B cell (primary cell): ENCODE results near the gene SMIM12. TPM values are rescaled to one million over a fixed set of nuclear protein-coding genes. Genes with fewer than 3 reads are reported as not detected.

Experiments used
- ATAC-seq: fragments of 200-7000 bp; cut with Tn5 transposase; one replicate; pipeline ENCODE4 v1.10.0; 2021; ENCODE audit warnings: low read depth, mild to moderate bottlenecking, moderate number of reproducible peaks, moderate library complexity
- CTCF ChIA-PET: fragments of 350-600 bp; sonication (Branson Sonifier 250); formaldehyde crosslinking; loops from one replicate; lab custom pipeline; 2021; ENCODE audit warnings: antibody characterized with exemption, inconsistent platforms; lab: Charles Lee
- POLR2A ChIA-PET: fragments of 350-600 bp; sonication (Branson Sonifier 250); formaldehyde crosslinking; loops from one replicate; lab custom pipeline; 2021; ENCODE audit warnings: antibody characterized with exemption; lab: Charles Lee
- DNase-seq: peaks from one replicate; pipeline ENCODE4 v3.0.0; 2013
- H2AFZ ChIP-seq: 2 replicates; pipeline ENCODE4 v1.6.1; 2012; ENCODE audit warnings: mild to moderate bottlenecking, low read depth, low read length; ENCODE audit not compliant: insufficient read depth, poor library complexity, severe bottlenecking
- H3K27ac ChIP-seq, 2 donors: 1 replicate in 1 of 2; 2 replicates in 1 of 2; pipeline ENCODE4 v1.5.1; 2012 to 2013; ENCODE audit warnings: low read length in 2 of 2, mild to moderate bottlenecking in 2 of 2, moderate library complexity in 1 of 2
- H3K27me3 ChIP-seq, 4 experiments: fragments of 200-600 bp in 1 of 4; sonication (generic) in 1 of 4; replicated peaks in 1 of 4; 1 replicate in 2 of 4; 2 replicates in 2 of 4; pipeline versions ENCODE4 v1.6.1 to v1.7.0; 2013 to 2016; ENCODE audit warnings: low read length in 3 of 4, mild to moderate bottlenecking in 2 of 4, mixed read lengths in 1 of 4, moderate library complexity in 1 of 4; ENCODE audit not compliant: insufficient read depth in 4 of 4, control insufficient read depth in 3 of 4; ENCODE audit errors: control extremely low read depth in 1 of 4
- H3K36me3 ChIP-seq, 2 experiments: replicated peaks in 1 of 2; 1 replicate in 1 of 2; 2 replicates in 1 of 2; pipeline versions ENCODE4 v1.6.1 to v1.7.1; 2013; ENCODE audit warnings: low read length in 1 of 2; ENCODE audit not compliant: insufficient read depth in 2 of 2, control insufficient read depth in 1 of 2; ENCODE audit errors: control extremely low read depth in 1 of 2, extremely low read depth in 1 of 2
- H3K4me1 ChIP-seq, 2 donors: fragments of 200-600 bp in 1 of 2; sonication (generic) in 1 of 2; 1 replicate in 1 of 2; 2 replicates in 1 of 2; pipeline versions ENCODE4 v1.5.1 to v1.6.1; 2013 to 2017; ENCODE audit warnings: low read length in 2 of 2; ENCODE audit not compliant: control insufficient read depth in 2 of 2, insufficient read depth in 2 of 2
- H3K4me2 ChIP-seq: replicated peaks from 2 replicates; pipeline ENCODE3; 2012; ENCODE audit warnings: mild to moderate bottlenecking, low read depth, low read length; ENCODE audit not compliant: poor library complexity, severe bottlenecking
- H3K4me3 ChIP-seq, 5 experiments: fragments of 200-600 bp in 1 of 5; sonication (generic) in 1 of 5; 1 replicate in 3 of 5; 2 replicates in 2 of 5; pipeline versions ENCODE4 v1.5.1 to v1.7.0; 2011 to 2016; ENCODE audit warnings: low read length in 4 of 5, mild to moderate bottlenecking in 4 of 5, low read depth in 2 of 5, control low read depth in 1 of 5, moderate library complexity in 1 of 5; ENCODE audit not compliant: insufficient read depth in 1 of 5; ENCODE audit errors: control extremely low read depth in 1 of 5, extremely low read depth in 1 of 5
- H3K79me2 ChIP-seq: fragments of 200-600 bp; sonication (generic); one replicate; pipeline ENCODE4 v1.6.0; 2016; ENCODE audit warnings: low read length; ENCODE audit not compliant: control insufficient read depth, insufficient read depth
- H3K9ac ChIP-seq: fragments of 200-600 bp; sonication (generic); 2 replicates; pipeline ENCODE4 v1.6.1; 2017; ENCODE audit warnings: mild to moderate bottlenecking, low read length, moderate library complexity
- H3K9me3 ChIP-seq, 3 donors: one replicate each; pipeline versions ENCODE4 v1.6.1 to v1.7.1; 2013; ENCODE audit warnings: low read length in 2 of 3; ENCODE audit not compliant: control insufficient read depth in 2 of 3, insufficient read depth in 1 of 3; ENCODE audit errors: control extremely low read depth in 1 of 3
- H4K20me1 ChIP-seq: 2 replicates; pipeline ENCODE4 v1.6.0; 2012; ENCODE audit warnings: mild to moderate bottlenecking, low read length; ENCODE audit not compliant: insufficient read depth, control insufficient read depth, poor library complexity, severe bottlenecking
- H3K27ac Mint-ChIP-seq: one replicate; pipeline ENCODE4 v1.8.0; 2021; ENCODE audit warnings: mixed read lengths
- H3K27me3 Mint-ChIP-seq: one replicate; pipeline ENCODE4 v1.8.0; 2021; ENCODE audit warnings: mixed read lengths
- H3K4me1 Mint-ChIP-seq: one replicate; pipeline ENCODE4 v1.8.0; 2021; ENCODE audit warnings: mixed read lengths
- H3K4me3 Mint-ChIP-seq: one replicate; pipeline ENCODE4 v1.8.0; 2021; ENCODE audit warnings: mixed read lengths
- H3K9me3 Mint-ChIP-seq: one replicate; pipeline ENCODE4 v1.8.0; 2022; ENCODE audit warnings: mixed read lengths; ENCODE audit not compliant: insufficient read depth
- EZH2 ChIP-seq: IDR thresholded peaks from 2 replicates; pipeline ENCODE4 v1.6.1; 2012; ENCODE audit warnings: borderline replicate concordance, low read depth, mild to moderate bottlenecking, moderate library complexity, low read length; ENCODE audit not compliant: insufficient read depth, poor library complexity, severe bottlenecking
- WGBS: methylation state at CpG from one replicate; pipeline ENCODE4 v1.1.5; 2013; ENCODE audit warnings: missing lambda C conversion rate; ENCODE audit not compliant: insufficient coverage; 5-methylcytosine and 5-hydroxymethylcytosine counted together
- intact Hi-C: fragments of 100-400 bp; cut with micrococcal nuclease; formaldehyde crosslinking; loops from one replicate; pipeline ENCODE4 v1.10.0; 2022
- polyA plus RNA-seq: library from polyadenylated mRNA; depleted of rRNA; stranded (reverse); fragments of >200 nt; gene quantifications from 2 replicates; pipeline ENCODE4 v1.2.3, GENCODE V29; 2012
- total RNA-seq, 2 donors: library from RNA; stranded (reverse); fragments of 120-200 nt in 1 of 2; gene quantifications; 1 replicate in 1 of 2; 2 replicates in 1 of 2; pipeline versions ENCODE4 v1.2.3 to v1.2.4, GENCODE V29; 2013 to 2022
- TF ChIP-seq, protein P1 (sequence below): fragments of 200-600 bp; IDR thresholded peaks from one replicate; pipeline ENCODE4 v1.8.0; 2022; ENCODE audit warnings: antibody characterized with exemption, mild to moderate bottlenecking

SMIM12 gene
- total and polyA plus RNA-seq, 2 donors (not counting 1 experiment from before 2014, with no cell fraction given), result 26.2 to 33.1 TPM

DNA sequence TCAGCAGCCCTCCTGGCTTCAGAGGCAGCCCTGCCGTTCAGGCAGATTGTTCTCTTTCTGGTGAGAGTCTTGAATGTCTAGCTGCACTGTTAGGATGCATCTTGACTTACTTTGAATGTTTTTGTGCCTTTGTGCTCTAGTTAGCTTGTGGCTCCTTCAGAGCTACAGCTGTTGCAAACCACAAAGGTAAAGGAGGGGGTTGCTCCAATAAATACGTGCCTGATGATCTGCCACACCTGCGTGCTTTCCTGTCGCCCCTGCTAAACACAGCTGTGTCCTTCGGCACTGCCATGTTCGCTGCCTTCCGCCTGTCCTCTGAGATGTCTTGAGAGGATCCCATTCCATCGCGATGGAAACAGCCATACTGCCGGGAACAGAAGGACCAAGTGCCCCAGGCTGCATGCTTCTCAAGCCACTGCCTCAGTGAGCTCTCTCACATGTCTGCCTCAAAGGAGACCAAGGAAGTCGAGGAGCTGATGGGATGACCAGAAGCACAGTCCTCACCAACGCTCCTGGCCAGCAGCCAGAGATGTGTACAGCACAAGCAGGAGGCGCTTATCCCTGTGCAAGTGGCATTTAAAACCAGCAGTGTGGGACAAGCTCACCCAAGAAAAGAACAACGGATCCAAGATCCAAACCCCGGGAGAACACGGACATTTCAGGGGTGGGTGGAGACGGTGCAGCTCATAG is 12.0 kb upstream of the SMIM12 start:
- intact Hi-C loops, result no loop called here
- Histone ChIP-seq H3K4me2 (no peak overlapping the region), H3K4me1 (peaks cover 6 to 7% of the 10 kb centered on the region in 2 donors), H3K4me3 (no peak overlapping the region), H3K27ac (no peak overlapping the region), H3K79me2 (no peaks in the 10 kb centered on the region), H4K20me1 (no peaks in the 10 kb centered on the region), H3K27me3 (no peaks in the 10 kb centered on the region), H3K9me3 (no peaks in the 10 kb centered on the region), H3K9ac (no peak overlapping the region), H2AFZ (no peak overlapping the region), H3K36me3 (no peaks in the 10 kb centered on the region)
- Mint-ChIP-seq H3K27me3 (peaks cover 28% of the 10 kb centered on the region), H3K9me3 (no peaks in the 10 kb centered on the region), H3K4me1 (peaks cover 15% of the 10 kb centered on the region), H3K4me3 (no peak overlapping the region), H3K27ac (no peak overlapping the region)
- TF ChIP-seq EZH2, result no peak
- TF ChIP-seq, protein P1, sequence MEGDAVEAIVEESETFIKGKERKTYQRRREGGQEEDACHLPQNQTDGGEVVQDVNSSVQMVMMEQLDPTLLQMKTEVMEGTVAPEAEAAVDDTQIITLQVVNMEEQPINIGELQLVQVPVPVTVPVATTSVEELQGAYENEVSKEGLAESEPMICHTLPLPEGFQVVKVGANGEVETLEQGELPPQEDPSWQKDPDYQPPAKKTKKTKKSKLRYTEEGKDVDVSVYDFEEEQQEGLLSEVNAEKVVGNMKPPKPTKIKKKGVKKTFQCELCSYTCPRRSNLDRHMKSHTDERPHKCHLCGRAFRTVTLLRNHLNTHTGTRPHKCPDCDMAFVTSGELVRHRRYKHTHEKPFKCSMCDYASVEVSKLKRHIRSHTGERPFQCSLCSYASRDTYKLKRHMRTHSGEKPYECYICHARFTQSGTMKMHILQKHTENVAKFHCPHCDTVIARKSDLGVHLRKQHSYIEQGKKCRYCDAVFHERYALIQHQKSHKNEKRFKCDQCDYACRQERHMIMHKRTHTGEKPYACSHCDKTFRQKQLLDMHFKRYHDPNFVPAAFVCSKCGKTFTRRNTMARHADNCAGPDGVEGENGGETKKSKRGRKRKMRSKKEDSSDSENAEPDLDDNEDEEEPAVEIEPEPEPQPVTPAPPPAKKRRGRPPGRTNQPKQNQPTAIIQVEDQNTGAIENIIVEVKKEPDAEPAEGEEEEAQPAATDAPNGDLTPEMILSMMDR, result no peak
- ChIA-PET POLR2A (no interaction called here), CTCF (interaction anchor here (1.1 kb wide), 1 partner anchor 12 kb away, joined by 3 read pairs; the partner anchor contains the start of gene SMIM12)
- whole genome bisulfite sequencing, result 83% methylated on average over 14 of the region's 17 CpGs
- ATAC-seq (no peak), DNase-seq (no peak)

DNA sequence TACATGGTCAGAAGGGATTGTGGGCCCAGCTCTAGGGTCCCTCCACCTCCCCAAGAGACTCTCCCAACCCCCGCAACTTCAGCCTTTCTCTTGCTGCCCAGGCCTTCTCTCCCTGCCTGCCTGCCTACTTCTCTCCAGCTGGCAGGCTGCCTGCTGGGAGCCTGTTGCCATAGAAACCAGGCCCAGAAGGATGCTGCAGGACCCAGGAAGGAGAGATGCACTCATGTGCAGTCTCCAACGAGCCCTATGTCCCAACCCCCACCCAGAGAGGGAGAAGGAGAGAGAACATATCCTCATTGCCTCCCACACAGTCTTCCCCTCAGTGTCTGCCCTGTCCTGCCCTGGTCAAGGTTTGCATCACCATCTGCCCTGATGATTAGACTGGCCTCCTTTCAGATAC is 10.8 kb upstream of the SMIM12 start:
- intact Hi-C loops, result no loop called here
- POLR2A ChIA-PET, result no interaction called here
- Histone ChIP-seq H4K20me1 (no peaks in the 10 kb centered on the region), H3K27ac (no peak overlapping the region), H3K9ac (no peak overlapping the region), H3K79me2 (no peaks in the 10 kb centered on the region), H3K4me2 (no peak overlapping the region), H3K4me3 (no peak overlapping the region), H2AFZ (no peak overlapping the region), H3K4me1 (peaks cover 9 to 13% of the 10 kb centered on the region in 2 donors), H3K9me3 (no peaks in the 10 kb centered on the region), H3K36me3 (no peaks in the 10 kb centered on the region), H3K27me3 (no peaks in the 10 kb centered on the region)
- CTCF ChIA-PET, result interaction anchor here (1.7 kb wide), 1 partner anchor 11 kb away, joined by 5 read pairs; the partner anchor contains the start of gene SMIM12
- no peaks in the 10 kb centered on the region for H3K9me3 Mint-ChIP-seq
- WGBS, result 70% methylated on average over 2 of the region's 2 CpGs
- H3K27me3 Mint-ChIP-seq, result peaks cover 17% of the 10 kb centered on the region
- H3K4me1 Mint-ChIP-seq, result peaks cover 22% of the 10 kb centered on the region
- no peak for DNase-seq
- TF ChIP-seq, protein P1, result no peak
- no peak for TF ChIP-seq EZH2
- no peak overlapping the region for H3K4me3 Mint-ChIP-seq
- no peak overlapping the region for H3K27ac Mint-ChIP-seq
- no peak for ATAC-seq
